Measurements from ENCODE around the gene MLYCD.

GRCh38 chr16:83915491-83915890, 16.6 kb downstream of the MLYCD start:
- TF ChIP-seq CTCF (IDR thresholded peaks at IDR 0.05): no peak
- TF ChIP-seq POLR2A (IDR thresholded peaks at IDR 0.05): no peak
